GM12875 (cell line): ENCODE results near the gene CD226.

Source experiments
- H3K4me3 ChIP-seq: one replicate; pipeline ENCODE4 v1.5.1; 2011; ENCODE audit warnings: low read depth, low read length, control low read depth
- TF ChIP-seq, protein P1 (sequence below): IDR thresholded peaks from 2 replicates; pipeline ENCODE4 v1.5.1; 2011; ENCODE audit warnings: low read depth, mild to moderate bottlenecking, control low read depth, inconsistent platforms, low read length, moderate library complexity, borderline replicate concordance; ENCODE audit not compliant: insufficient read depth

The CD226 gene

GRCh38 chr18:69956665-69957620, 9.3 kb upstream of the CD226 start:
- TF ChIP-seq, protein P1, sequence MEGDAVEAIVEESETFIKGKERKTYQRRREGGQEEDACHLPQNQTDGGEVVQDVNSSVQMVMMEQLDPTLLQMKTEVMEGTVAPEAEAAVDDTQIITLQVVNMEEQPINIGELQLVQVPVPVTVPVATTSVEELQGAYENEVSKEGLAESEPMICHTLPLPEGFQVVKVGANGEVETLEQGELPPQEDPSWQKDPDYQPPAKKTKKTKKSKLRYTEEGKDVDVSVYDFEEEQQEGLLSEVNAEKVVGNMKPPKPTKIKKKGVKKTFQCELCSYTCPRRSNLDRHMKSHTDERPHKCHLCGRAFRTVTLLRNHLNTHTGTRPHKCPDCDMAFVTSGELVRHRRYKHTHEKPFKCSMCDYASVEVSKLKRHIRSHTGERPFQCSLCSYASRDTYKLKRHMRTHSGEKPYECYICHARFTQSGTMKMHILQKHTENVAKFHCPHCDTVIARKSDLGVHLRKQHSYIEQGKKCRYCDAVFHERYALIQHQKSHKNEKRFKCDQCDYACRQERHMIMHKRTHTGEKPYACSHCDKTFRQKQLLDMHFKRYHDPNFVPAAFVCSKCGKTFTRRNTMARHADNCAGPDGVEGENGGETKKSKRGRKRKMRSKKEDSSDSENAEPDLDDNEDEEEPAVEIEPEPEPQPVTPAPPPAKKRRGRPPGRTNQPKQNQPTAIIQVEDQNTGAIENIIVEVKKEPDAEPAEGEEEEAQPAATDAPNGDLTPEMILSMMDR = no peak
- no peak overlapping the region for H3K4me3 ChIP-seq

DNA sequence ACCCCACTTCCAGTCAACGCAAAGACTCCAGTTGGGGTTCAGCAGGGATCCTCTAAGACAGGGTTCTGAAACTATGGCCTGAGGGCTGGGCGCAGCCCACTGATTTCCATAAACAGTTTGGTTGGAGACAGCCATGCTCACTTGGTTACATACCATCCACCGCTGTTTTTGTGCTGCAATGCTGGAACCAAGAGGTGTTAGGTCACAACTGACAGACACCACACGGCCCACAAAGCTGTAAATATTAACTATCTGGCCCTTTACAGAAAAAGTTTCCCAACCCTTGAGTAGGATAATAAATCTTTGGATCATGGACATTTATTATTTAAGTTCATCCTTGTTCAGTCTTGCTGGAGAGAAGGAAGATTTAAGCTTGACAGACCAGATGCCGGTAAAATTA, 8.4 kb upstream of the CD226 start:
- TF ChIP-seq, protein P1 = no peak
- no peak overlapping the region for H3K4me3 ChIP-seq

GRCh38 chr18:69954719-69955480, 7.2 kb upstream of the CD226 start:
- no peak overlapping the region for H3K4me3 ChIP-seq
- TF ChIP-seq, protein P1 = no peak

GRCh38 chr18:69953191-69953590, 5.5 kb upstream of the CD226 start:
- TF ChIP-seq, protein P1 = no peak
- H3K4me3 ChIP-seq = no peak overlapping the region

GRCh38 chr18:69951182-69951581, 3.5 kb upstream of the CD226 start:
- H3K4me3 ChIP-seq = no peak overlapping the region
- TF ChIP-seq, protein P1 = no peak

DNA sequence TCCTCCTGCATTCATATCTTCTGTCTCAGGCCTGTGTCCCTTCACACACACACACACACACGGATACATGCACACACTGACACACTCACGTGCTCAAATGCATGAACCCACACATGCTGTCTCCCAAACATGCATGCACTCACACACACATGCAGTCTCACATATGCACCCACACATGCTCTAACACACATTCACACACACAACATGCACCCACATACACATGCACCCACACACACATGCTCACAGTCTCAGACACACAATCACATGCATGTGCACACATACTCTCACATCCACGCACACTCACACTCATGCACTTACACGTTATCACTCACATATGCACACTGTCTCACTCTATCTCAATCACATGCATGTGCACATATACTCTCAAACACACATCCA, 1.9 kb upstream of the CD226 start:
- H3K4me3 ChIP-seq = no peak overlapping the region
- TF ChIP-seq, protein P1 = no peak
